Measurements from ENCODE around the gene CC2D1B.

The CC2D1B gene

GRCh38 chr1:52359676-52360594, 6.1 kb downstream of the CC2D1B start:
- no peak for DNase-seq

- DNase-seq = no peak
Observed at GRCh38 chr1:52358851-52359497, 7.0 kb downstream of the CC2D1B start.

GRCh38 chr1:52357397-52357796, 8.6 kb downstream of the CC2D1B start:
- DNase-seq = no peak

GRCh38 chr1:52356818-52357355, 9.1 kb downstream of the CC2D1B start:
- DNase-seq = no peak

- no peak for DNase-seq
Observed at GRCh38 chr1:52355847-52356505, 10.0 kb downstream of the CC2D1B start.

- no peak for DNase-seq
Observed at GRCh38 chr1:52355436-52355835, 10.6 kb downstream of the CC2D1B start.

- no peak for DNase-seq
Observed at GRCh38 chr1:52352690-52353089, 13.3 kb downstream of the CC2D1B start.

- DNase-seq = no peak
Observed at GRCh38 chr1:52348704-52349300, 17.2 kb downstream of the CC2D1B start.

GRCh38 chr1:52346653-52347052, 19.4 kb downstream of the CC2D1B start:
- no peak for DNase-seq

GRCh38 chr1:52345252-52345651, 20.8 kb downstream of the CC2D1B start:
- DNase-seq = no peak

GRCh38 chr1:52343979-52344378, 22.0 kb downstream of the CC2D1B start:
- DNase-seq = no peak

- DNase-seq = no peak
Observed at GRCh38 chr1:52341655-52342260, 24.2 kb downstream of the CC2D1B start.

GRCh38 chr1:52337439-52337838, 28.6 kb downstream of the CC2D1B start:
- no peak for DNase-seq

GRCh38 chr1:52334906-52335528, 31.0 kb downstream of the CC2D1B start:
- no peak for DNase-seq

- no peak for DNase-seq
Observed at GRCh38 chr1:52332411-52332810, 33.6 kb downstream of the CC2D1B start.

- no peak for DNase-seq
Observed at GRCh38 chr1:52328615-52329014, 37.4 kb downstream of the CC2D1B start.

GRCh38 chr1:52325786-52326185, 40.2 kb downstream of the CC2D1B start:
- DNase-seq = no peak

- no peak for DNase-seq
Observed at GRCh38 chr1:52323731-52324130, 42.3 kb downstream of the CC2D1B start.

GRCh38 chr1:52321061-52321460, 44.9 kb downstream of the CC2D1B start:
- DNase-seq = no peak

GRCh38 chr1:52306227-52307006, 59.6 kb downstream of the CC2D1B start:
- DNase-seq = no peak

Data from NCI-H1092 treated with DMSO at 0.1 percent for 48 hours (cell line).